ENCODE data around the gene PLD1.

- TF ChIP-seq POLR2AphosphoS5 (IDR thresholded peaks at IDR 0.05; ENCODE audit: low read depth, low read length) (no peak), REST (IDR thresholded peaks at IDR 0.05; ENCODE audit: insufficient read depth in 1 of 2, low read depth in 2 of 2, low read length in 2 of 2) (no peak)
Measured at GRCh38 chr3:171643033-171643432, 167.2 kb downstream of the PLD1 start.
